ENCODE results near the gene NBPF3.
"Not testable (repeated sequence)": the region's sequence is repeated elsewhere in the genome, so short reads cannot be mapped to it uniquely, and the experiment has no call there.

DNA sequence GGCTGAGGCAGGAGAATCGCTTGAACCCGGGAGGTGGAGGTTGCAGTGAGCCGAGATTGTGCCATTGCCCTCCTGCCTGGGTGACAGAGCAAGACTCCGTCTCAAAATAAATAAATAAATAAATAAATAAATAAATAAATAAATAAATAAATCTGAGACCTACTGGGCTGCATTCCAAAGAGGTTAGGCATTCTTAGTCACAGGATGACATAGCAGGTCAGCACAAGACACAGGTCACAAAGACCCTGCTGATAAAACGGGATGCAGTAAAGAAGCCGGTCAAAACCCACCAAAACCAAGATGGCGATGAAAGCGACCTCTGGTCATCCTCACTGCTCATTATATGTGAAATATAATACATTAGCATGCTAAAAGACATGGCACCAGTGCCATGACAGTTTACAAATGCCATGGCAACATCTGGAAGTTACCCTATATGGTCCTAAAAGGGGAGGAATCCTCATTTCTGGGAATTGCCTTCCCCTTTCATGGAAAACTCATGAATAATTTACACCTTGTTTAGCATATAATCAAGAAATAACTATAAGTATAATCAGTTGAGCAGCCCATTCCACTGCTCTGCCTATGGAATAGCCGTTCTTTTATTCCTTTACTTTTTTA is 38.1 kb upstream of the NBPF3 start:
- TF ChIP-seq, protein P1, sequence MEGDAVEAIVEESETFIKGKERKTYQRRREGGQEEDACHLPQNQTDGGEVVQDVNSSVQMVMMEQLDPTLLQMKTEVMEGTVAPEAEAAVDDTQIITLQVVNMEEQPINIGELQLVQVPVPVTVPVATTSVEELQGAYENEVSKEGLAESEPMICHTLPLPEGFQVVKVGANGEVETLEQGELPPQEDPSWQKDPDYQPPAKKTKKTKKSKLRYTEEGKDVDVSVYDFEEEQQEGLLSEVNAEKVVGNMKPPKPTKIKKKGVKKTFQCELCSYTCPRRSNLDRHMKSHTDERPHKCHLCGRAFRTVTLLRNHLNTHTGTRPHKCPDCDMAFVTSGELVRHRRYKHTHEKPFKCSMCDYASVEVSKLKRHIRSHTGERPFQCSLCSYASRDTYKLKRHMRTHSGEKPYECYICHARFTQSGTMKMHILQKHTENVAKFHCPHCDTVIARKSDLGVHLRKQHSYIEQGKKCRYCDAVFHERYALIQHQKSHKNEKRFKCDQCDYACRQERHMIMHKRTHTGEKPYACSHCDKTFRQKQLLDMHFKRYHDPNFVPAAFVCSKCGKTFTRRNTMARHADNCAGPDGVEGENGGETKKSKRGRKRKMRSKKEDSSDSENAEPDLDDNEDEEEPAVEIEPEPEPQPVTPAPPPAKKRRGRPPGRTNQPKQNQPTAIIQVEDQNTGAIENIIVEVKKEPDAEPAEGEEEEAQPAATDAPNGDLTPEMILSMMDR (IDR thresholded peaks at IDR 0.05; ENCODE audit: low read depth, low read length, poor library complexity, severe bottlenecking) = not testable (repeated sequence)
- not testable (repeated sequence) for TF ChIP-seq EZH2phosphoT487 (IDR thresholded peaks at IDR 0.05; ENCODE audit: borderline replicate concordance, low read length)

Measured in DOHH2 (cell line).